ENCODE measurements around the gene TP53.

Gene TP53

DNA sequence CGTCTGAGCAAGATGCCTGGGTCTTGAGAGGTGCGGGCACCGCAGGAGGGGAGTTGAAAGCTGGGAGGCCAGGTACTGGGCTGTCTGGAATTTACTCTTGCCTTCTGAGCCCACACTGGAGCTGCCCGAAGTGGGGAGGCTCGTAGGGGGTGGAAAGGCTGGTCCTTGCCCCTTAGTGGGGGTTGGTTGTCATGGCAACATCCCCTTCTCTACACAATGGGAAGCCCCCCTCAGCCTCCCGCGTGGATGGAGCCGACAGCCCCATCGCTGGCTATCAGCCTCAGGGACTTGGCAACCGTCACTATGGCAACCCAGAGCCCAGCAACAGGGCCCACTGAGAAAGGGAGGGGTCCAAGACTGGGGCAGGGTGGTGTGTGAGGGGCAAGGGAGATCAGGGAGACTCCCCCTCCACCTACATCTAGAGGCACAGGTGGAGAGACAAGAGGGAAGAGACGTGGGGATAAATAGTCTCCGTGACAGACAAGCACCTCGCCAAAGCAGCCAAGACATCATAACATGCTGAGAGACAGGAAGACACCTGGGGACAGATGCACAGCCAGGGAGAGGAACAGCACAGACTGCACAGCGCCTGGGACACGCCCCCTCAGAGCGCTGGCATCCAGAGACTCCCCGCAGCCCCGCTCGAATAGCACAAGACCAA, 25.0 kb upstream of the TP53 start (continued):
- TF ChIP-seq, protein P1, sequence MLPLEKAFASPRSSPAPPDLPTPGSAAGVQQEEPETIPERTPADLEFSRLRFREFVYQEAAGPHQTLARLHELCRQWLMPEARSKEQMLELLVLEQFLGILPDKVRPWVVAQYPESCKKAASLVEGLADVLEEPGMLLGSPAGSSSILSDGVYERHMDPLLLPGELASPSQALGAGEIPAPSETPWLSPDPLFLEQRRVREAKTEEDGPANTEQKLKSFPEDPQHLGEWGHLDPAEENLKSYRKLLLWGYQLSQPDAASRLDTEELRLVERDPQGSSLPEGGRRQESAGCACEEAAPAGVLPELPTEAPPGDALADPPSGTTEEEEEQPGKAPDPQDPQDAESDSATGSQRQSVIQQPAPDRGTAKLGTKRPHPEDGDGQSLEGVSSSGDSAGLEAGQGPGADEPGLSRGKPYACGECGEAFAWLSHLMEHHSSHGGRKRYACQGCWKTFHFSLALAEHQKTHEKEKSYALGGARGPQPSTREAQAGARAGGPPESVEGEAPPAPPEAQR (tag by site-specific recombination; IDR thresholded peaks at IDR 0.05): no peak
- TF ChIP-seq ZNF701 (tag by site-specific recombination; IDR thresholded peaks at IDR 0.05) (no peak), ZBTB1 (tag by site-specific recombination; IDR thresholded peaks at IDR 0.05) (no peak), ZNF623 (tag by site-specific recombination; IDR thresholded peaks at IDR 0.05) (no peak), MEIS1 (CRISPR knock-in tag; IDR thresholded peaks at IDR 0.05; ENCODE audit: borderline replicate concordance) (no peak), ZNF624 (tag by site-specific recombination; IDR thresholded peaks at IDR 0.05) (no peak), AEBP2 (tag by site-specific recombination; IDR thresholded peaks at IDR 0.05; ENCODE audit: borderline replicate concordance) (no peak), WT1 (tag by site-specific recombination; IDR thresholded peaks at IDR 0.05) (no peak), ZNF449 (tag by site-specific recombination; IDR thresholded peaks at IDR 0.05) (no peak), OSR2 (tag by site-specific recombination; IDR thresholded peaks at IDR 0.05) (no peak), ZNF146 (tag by site-specific recombination; IDR thresholded peaks at IDR 0.05) (no peak), PRDM1 (tag by site-specific recombination; IDR thresholded peaks at IDR 0.05) (no peak), GLIS2 (tag by site-specific recombination; IDR thresholded peaks at IDR 0.05) (peak; percentile 53; the same call in 1 of the 2 replicates), SETDB1 (IDR thresholded peaks at IDR 0.05; ENCODE audit: insufficient read length, low read length) (no peak), ZNF660 (tag by site-specific recombination; IDR thresholded peaks at IDR 0.05) (no peak), BCL6B (tag by site-specific recombination; IDR thresholded peaks at IDR 0.05) (no peak), ZBTB10 (tag by site-specific recombination; IDR thresholded peaks at IDR 0.05) (no peak), ZNF404 (tag by site-specific recombination; IDR thresholded peaks at IDR 0.05) (no peak), ZFHX2 (tag by site-specific recombination; conservative IDR thresholded peaks at IDR 0.05) (no peak), PBX3 (CRISPR knock-in tag; IDR thresholded peaks at IDR 0.05) (no peak), ZNF629 (tag by site-specific recombination; IDR thresholded peaks at IDR 0.05) (no peak), ZNF423 (tag by site-specific recombination; IDR thresholded peaks at IDR 0.05) (no peak)
- TF ChIP-seq, protein P2, sequence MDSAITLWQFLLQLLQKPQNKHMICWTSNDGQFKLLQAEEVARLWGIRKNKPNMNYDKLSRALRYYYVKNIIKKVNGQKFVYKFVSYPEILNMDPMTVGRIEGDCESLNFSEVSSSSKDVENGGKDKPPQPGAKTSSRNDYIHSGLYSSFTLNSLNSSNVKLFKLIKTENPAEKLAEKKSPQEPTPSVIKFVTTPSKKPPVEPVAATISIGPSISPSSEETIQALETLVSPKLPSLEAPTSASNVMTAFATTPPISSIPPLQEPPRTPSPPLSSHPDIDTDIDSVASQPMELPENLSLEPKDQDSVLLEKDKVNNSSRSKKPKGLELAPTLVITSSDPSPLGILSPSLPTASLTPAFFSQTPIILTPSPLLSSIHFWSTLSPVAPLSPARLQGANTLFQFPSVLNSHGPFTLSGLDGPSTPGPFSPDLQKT (IDR thresholded peaks at IDR 0.05; ENCODE audit: borderline replicate concordance, low read depth, low read length): no peak
- TF ChIP-seq, protein P3, sequence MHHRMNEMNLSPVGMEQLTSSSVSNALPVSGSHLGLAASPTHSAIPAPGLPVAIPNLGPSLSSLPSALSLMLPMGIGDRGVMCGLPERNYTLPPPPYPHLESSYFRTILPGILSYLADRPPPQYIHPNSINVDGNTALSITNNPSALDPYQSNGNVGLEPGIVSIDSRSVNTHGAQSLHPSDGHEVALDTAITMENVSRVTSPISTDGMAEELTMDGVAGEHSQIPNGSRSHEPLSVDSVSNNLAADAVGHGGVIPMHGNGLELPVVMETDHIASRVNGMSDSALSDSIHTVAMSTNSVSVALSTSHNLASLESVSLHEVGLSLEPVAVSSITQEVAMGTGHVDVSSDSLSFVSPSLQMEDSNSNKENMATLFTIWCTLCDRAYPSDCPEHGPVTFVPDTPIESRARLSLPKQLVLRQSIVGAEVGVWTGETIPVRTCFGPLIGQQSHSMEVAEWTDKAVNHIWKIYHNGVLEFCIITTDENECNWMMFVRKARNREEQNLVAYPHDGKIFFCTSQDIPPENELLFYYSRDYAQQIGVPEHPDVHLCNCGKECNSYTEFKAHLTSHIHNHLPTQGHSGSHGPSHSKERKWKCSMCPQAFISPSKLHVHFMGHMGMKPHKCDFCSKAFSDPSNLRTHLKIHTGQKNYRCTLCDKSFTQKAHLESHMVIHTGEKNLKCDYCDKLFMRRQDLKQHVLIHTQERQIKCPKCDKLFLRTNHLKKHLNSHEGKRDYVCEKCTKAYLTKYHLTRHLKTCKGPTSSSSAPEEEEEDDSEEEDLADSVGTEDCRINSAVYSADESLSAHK (tag by site-specific recombination; IDR thresholded peaks at IDR 0.05): no peak
- TF ChIP-seq, protein P4, sequence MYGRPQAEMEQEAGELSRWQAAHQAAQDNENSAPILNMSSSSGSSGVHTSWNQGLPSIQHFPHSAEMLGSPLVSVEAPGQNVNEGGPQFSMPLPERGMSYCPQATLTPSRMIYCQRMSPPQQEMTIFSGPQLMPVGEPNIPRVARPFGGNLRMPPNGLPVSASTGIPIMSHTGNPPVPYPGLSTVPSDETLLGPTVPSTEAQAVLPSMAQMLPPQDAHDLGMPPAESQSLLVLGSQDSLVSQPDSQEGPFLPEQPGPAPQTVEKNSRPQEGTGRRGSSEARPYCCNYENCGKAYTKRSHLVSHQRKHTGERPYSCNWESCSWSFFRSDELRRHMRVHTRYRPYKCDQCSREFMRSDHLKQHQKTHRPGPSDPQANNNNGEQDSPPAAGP (tag by site-specific recombination; IDR thresholded peaks at IDR 0.05): no peak
